K562 (cell line): ENCODE data around the gene HIVEP2. TPM values are rescaled to one million over a fixed set of nuclear protein-coding genes. Genes with fewer than 3 reads are reported as not detected.

Source experiments
- ATAC-seq: fragments of 200-7000 bp; cut with Tn5 transposase; 3 replicates; pipeline ENCODE4 v1.9.1; 2020; ENCODE audit warnings: moderate library complexity
- BruUV-seq: library from RNA; stranded (reverse); fragments of 400-500 nt; replicated peaks from 2 replicates; lab custom pipeline; 2021; lab: Mats Ljungman, UMichigan
- CTCF ChIA-PET: fragments of 300-600 bp; formaldehyde crosslinking; extraction: SDS; loops from one replicate; lab custom pipeline; 2021; ENCODE audit warnings: low intra/inter-chr PET ratio; lab: Yijun Ruan, JAX
- POLR2A ChIA-PET: fragments of 300-600, 350-650 bp; sonication (Branson Sonifier 250); formaldehyde crosslinking; extraction: SDS; loops from one replicate; lab custom pipeline; 2021; ENCODE audit warnings: antibody characterized with exemption, inconsistent platforms; lab: Yijun Ruan, JAX
- DNase-seq, 4 experiments: peaks; one replicate each; pipeline versions ENCODE4 v3.0.0 to v3.0.0-alpha.2; 2011 to 2018; ENCODE audit warnings: low spot score in 3 of 4, mixed read lengths in 3 of 4; ENCODE audit errors: extremely low read depth in 1 of 4
- FAIRE-seq: peaks from 2 replicates; lab custom pipeline; 2011; peaks lifted over from hg19 to GRCh38; lab: Jason Lieb, UNC
- H2AFZ ChIP-seq: 2 replicates; pipeline ENCODE4 v1.6.0; 2011; ENCODE audit warnings: low read depth, low read length, control low read depth, inconsistent platforms
- H3K27ac ChIP-seq: fragments of 200-600 bp; 3 replicates; pipeline ENCODE4 v1.8.0; 2011; ENCODE audit warnings: low read depth, mild to moderate bottlenecking, control low read depth, inconsistent platforms, low read length, moderate library complexity, mixed read lengths; ENCODE audit errors: extremely low read depth
- H3K27me3 ChIP-seq, 2 experiments: fragments of 300-600 bp in 1 of 2; 2 replicates in 1 of 2; 3 replicates in 1 of 2; pipeline versions ENCODE4 v1.6.0 to v1.8.0; 2011; ENCODE audit warnings: inconsistent platforms in 2 of 2, low read length in 2 of 2, mild to moderate bottlenecking in 1 of 2, mixed read lengths in 1 of 2, moderate library complexity in 1 of 2; ENCODE audit not compliant: control insufficient read depth in 2 of 2, insufficient read depth in 2 of 2
- H3K36me3 ChIP-seq: fragments of 300-600 bp; 3 replicates; pipeline ENCODE4 v1.8.0; 2011; ENCODE audit warnings: mild to moderate bottlenecking, low read length, inconsistent platforms; ENCODE audit not compliant: control insufficient read depth, insufficient read depth
- H3K4me1 ChIP-seq, 2 experiments: fragments of 200-600 bp in 1 of 2; replicated peaks in 1 of 2; 2 replicates in 1 of 2; 3 replicates in 1 of 2; pipeline versions ENCODE4 v1.5.1 to v1.8.0; 2011; ENCODE audit warnings: inconsistent platforms in 2 of 2, low read length in 2 of 2, mild to moderate bottlenecking in 1 of 2, mixed read lengths in 1 of 2, moderate library complexity in 1 of 2; ENCODE audit not compliant: control insufficient read depth in 2 of 2, insufficient read depth in 2 of 2
- H3K4me2 ChIP-seq: 2 replicates; pipeline ENCODE4 v1.6.1; 2011; ENCODE audit warnings: low read length, control low read depth, inconsistent platforms, mixed read lengths; ENCODE audit not compliant: insufficient read depth
- H3K4me3 ChIP-seq: fragments of 200-600 bp; sonication (generic), shearing (Covaris generic); 2 replicates; pipeline ENCODE4 v1.5.1; 2016; ENCODE audit warnings: control low read depth, inconsistent platforms
- H3K79me2 ChIP-seq: fragments of 200-600 bp; 3 replicates; pipeline ENCODE4 v1.8.0; 2011; ENCODE audit warnings: low read length, inconsistent platforms; ENCODE audit not compliant: control insufficient read depth, insufficient read depth
- H3K9ac ChIP-seq, 2 experiments: 2 replicates each; pipeline versions ENCODE4 v1.6.0 to v1.6.1; 2011; ENCODE audit warnings: low read depth in 2 of 2, low read length in 2 of 2, control low read depth in 1 of 2, inconsistent platforms in 1 of 2, mild to moderate bottlenecking in 1 of 2, mixed read lengths in 1 of 2; ENCODE audit not compliant: insufficient read depth in 1 of 2
- H3K9me1 ChIP-seq: one replicate; pipeline ENCODE4 v1.6.0; 2011; ENCODE audit warnings: inconsistent platforms, mild to moderate bottlenecking, low read length, moderate library complexity; ENCODE audit not compliant: control insufficient read depth, insufficient read depth
- H3K9me3 ChIP-seq: replicated peaks from 2 replicates; pipeline ENCODE4 v1.5.1; 2011; ENCODE audit warnings: low read depth, low read length, inconsistent platforms; ENCODE audit not compliant: control insufficient read depth, insufficient read depth
- H4K20me1 ChIP-seq: replicated peaks from 2 replicates; pipeline ENCODE4 v1.6.1; 2011; ENCODE audit warnings: low read length, inconsistent platforms, mixed read lengths; ENCODE audit not compliant: control insufficient read depth, insufficient read depth
- ATF6 ChIP-seq: sonication (generic); formaldehyde crosslinking; IDR thresholded peaks from 2 replicates; pipeline ENCODE4 v1.4.0; 2020; ENCODE audit warnings: mild to moderate bottlenecking, missing genetic modification reagents
- EGR1 ChIP-seq: fragments of 450-650 bp; conservative IDR thresholded peaks from 2 replicates; pipeline ENCODE4 v1.6.1; 2017; ENCODE audit warnings: mild to moderate bottlenecking
- MAX ChIP-seq: sonication (generic); formaldehyde crosslinking; IDR thresholded peaks from 2 replicates; pipeline ENCODE4 v1.9.0; 2022; ENCODE audit warnings: mild to moderate bottlenecking, missing genetic modification reagents
- ZBTB43 ChIP-seq: sonication (generic); formaldehyde crosslinking; IDR thresholded peaks from 2 replicates; pipeline ENCODE4 v1.8.0; 2023; ENCODE audit warnings: mild to moderate bottlenecking, missing genetic modification reagents
- ZBTB49 ChIP-seq: sonication (generic); formaldehyde crosslinking; IDR thresholded peaks from 2 replicates; pipeline ENCODE4 v1.8.0; 2022; ENCODE audit warnings: missing genetic modification reagents, mild to moderate bottlenecking, borderline replicate concordance
- ZNF232 ChIP-seq: sonication (generic); formaldehyde crosslinking; IDR thresholded peaks from 2 replicates; pipeline ENCODE4 v1.8.0; 2022; ENCODE audit warnings: mild to moderate bottlenecking, missing genetic modification reagents
- ZNF785 ChIP-seq: fragments of 250-450 bp; sonication (Bioruptor Pico); IDR thresholded peaks from 2 replicates; pipeline ENCODE4 v1.4.0; 2020; ENCODE audit warnings: mild to moderate bottlenecking
- ZNF79 ChIP-seq: fragments of 250-450 bp; sonication (Bioruptor Pico); IDR thresholded peaks from 2 replicates; pipeline ENCODE4 v1.4.0; 2020; ENCODE audit warnings: low read depth, mild to moderate bottlenecking, moderate library complexity
- WGBS: fragments of 100-300 bp; shearing (Covaris generic); methylation state at CpG from one replicate; pipeline ENCODE4 v1.1.6; 2016; ENCODE audit warnings: low coverage, mixed read lengths; ENCODE audit not compliant: insufficient coverage; ENCODE audit errors: missing lambda C conversion rate; 5-methylcytosine and 5-hydroxymethylcytosine counted together
- in situ Hi-C: fragments of 300-500 bp; cut with MboI; formaldehyde crosslinking; loops from 4 replicates; pipeline ENCODE4 v1.15.0; 2018; ENCODE audit warnings: inconsistent platforms, mixed read lengths
- intact Hi-C: fragments of 100-400 bp; cut with micrococcal nuclease; formaldehyde crosslinking; loops from 2 replicates; pipeline ENCODE4 v1.14.2; 2022
- polyA plus RNA-seq, 8 experiments: library from polyadenylated mRNA; depleted of rRNA in 4 of 8; stranded (reverse) in 5 of 8; unstranded in 3 of 8; fragments of >200 nt; fragmentation: Nextera tagmentation in 2 of 8; fragmentation: Illumina TruSeq in 1 of 8; extraction: Ambion mirVana in 2 of 8; extraction: Trizol in 1 of 8; gene quantifications; 2 replicates each; pipeline versions ENCODE4 v1.2.1 to v1.2.3, GENCODE V29; 2011 to 2014; ENCODE audit warnings: inconsistent platforms in 1 of 8, missing spikeins in 1 of 8
- total RNA-seq, 7 experiments: library from RNA; depleted of rRNA in 6 of 7; stranded (reverse); fragments of >200 nt in 6 of 7; fragmentation: Illumina TruSeq in 2 of 7; extraction: Trizol in 2 of 7; gene quantifications; 2 replicates each; pipeline versions ENCODE4 v1.2.1 to v1.2.3, GENCODE V29; 2011 to 2021; ENCODE audit warnings: low replicate concordance in 1 of 7

The HIVEP2 gene
- total and polyA plus RNA-seq, 9 of the 15 experiments (the other 6 are each of a cell fraction or from before 2014, with no cell fraction given) = under 0.01 to 1.2 (median 0.31) TPM

GRCh38 chr6:142943711-142944123, 1.3 kb downstream of the HIVEP2 start:
- CTCF ChIA-PET = no interaction called here
- ATAC-seq (no peak), DNase-seq (no peak), FAIRE-seq (no peak)
- H3K9ac ChIP-seq = no peak overlapping the region
- no peaks in the 10 kb centered on the region for H3K79me2 ChIP-seq
- no peaks in the 10 kb centered on the region for H4K20me1 ChIP-seq
- H3K27ac ChIP-seq = no peak overlapping the region
- TF ChIP-seq EGR1 (0 out of 2 replicates have a peak, but pooled peaks have one; percentile 8), ZNF785 (CRISPR knock-in tag) (no peak), ZBTB49 (CRISPR knock-in tag) (no peak), ATF6 (CRISPR knock-in tag) (no peak), ZNF79 (CRISPR knock-in tag) (no peak), MAX (CRISPR knock-in tag) (no peak), ZNF232 (CRISPR knock-in tag) (no peak), ZBTB43 (CRISPR knock-in tag) (no peak)
- 18% methylated on average over 8 of the region's 8 CpGs for WGBS
- H3K4me2 ChIP-seq = 0 out of 2 replicates have a peak overlapping the region, but pooled peaks have one; percentile 91
- H3K4me3 ChIP-seq = no peak overlapping the region
- intact Hi-C loops = loop anchor here (5.0 to 10.0 kb wide), 2 partner anchors 119 to 221 kb away; partner anchors contain the start of gene AIG1
- BruUV-seq = no TSS peak
- H3K9me1 ChIP-seq = no peaks in the 10 kb centered on the region
- H3K9me3 ChIP-seq = no peaks in the 10 kb centered on the region
- peak overlapping the region; percentile 16; the same call in 1 of the 2 replicates for H2AFZ ChIP-seq
- no peaks in the 10 kb centered on the region for H3K36me3 ChIP-seq
- peaks cover 8 to 36% of the 10 kb centered on the region in 2 experiments; a peak in 3 of 5 replicates for H3K4me1 ChIP-seq
- in situ Hi-C loops = no loop called here
- POLR2A ChIA-PET = no interaction called here
- peaks cover 18 to 38% of the 10 kb centered on the region in 2 experiments; a peak in 4 of 5 replicates for H3K27me3 ChIP-seq
